Calu3 (cell line): ENCODE results near the gene ST6GALNAC6. TPM values are rescaled to one million over a fixed set of nuclear protein-coding genes. Genes with fewer than 3 reads are reported as not detected.

Experiments
- BruUV-seq: library from RNA; stranded (reverse); fragments of 400-500 nt; replicated peaks from 2 replicates; lab custom pipeline; 2021; lab: Mats Ljungman, UMichigan
- CTCF ChIA-PET: fragments of 300-600 bp; sonication (Branson Sonifier 250); formaldehyde crosslinking; loops from one replicate; lab custom pipeline; 2022; ENCODE audit warnings: antibody characterized with exemption; lab: Charles Lee
- DNase-seq: peaks from one replicate; pipeline ENCODE4 v3.0.0; 2022
- H3K27ac Mint-ChIP-seq: one replicate; pipeline ENCODE4 v1.8.0; 2022; ENCODE audit warnings: mixed read lengths; ENCODE audit not compliant: unreplicated experiment
- H3K27me3 Mint-ChIP-seq: one replicate; pipeline ENCODE4 v1.8.0; 2022; ENCODE audit warnings: mixed read lengths; ENCODE audit not compliant: unreplicated experiment
- H3K36me3 Mint-ChIP-seq: one replicate; pipeline ENCODE4 v1.8.0; 2022; ENCODE audit warnings: mild to moderate bottlenecking, moderate library complexity, mixed read lengths; ENCODE audit not compliant: insufficient read depth, unreplicated experiment
- H3K4me1 Mint-ChIP-seq: one replicate; pipeline ENCODE4 v1.8.0; 2022; ENCODE audit warnings: mild to moderate bottlenecking, low read depth, mixed read lengths; ENCODE audit not compliant: unreplicated experiment
- H3K4me3 Mint-ChIP-seq: one replicate; pipeline ENCODE4 v1.8.0; 2022; ENCODE audit warnings: mild to moderate bottlenecking, low read depth, moderate library complexity, mixed read lengths; ENCODE audit not compliant: unreplicated experiment
- H3K9me3 Mint-ChIP-seq: one replicate; pipeline ENCODE4 v1.8.0; 2022; ENCODE audit warnings: low read depth, mixed read lengths; ENCODE audit not compliant: unreplicated experiment
- CTCF ChIP-seq: fragments of 200-600 bp; IDR thresholded peaks from one replicate; pipeline ENCODE4 v1.8.0; 2022; ENCODE audit warnings: antibody characterized with exemption; ENCODE audit not compliant: unreplicated experiment
- intact Hi-C: fragments of 100-400 bp; cut with micrococcal nuclease; formaldehyde crosslinking; loops from one replicate; pipeline ENCODE4 v1.10.0; 2022; ENCODE audit not compliant: unreplicated experiment
- total RNA-seq: library from RNA; stranded (reverse); gene quantifications from 2 replicates; pipeline ENCODE4 v1.2.3, GENCODE V29; 2022

Gene ST6GALNAC6
- total RNA-seq, 1 experiment from 2014 or later: 9.1 TPM

DNA sequence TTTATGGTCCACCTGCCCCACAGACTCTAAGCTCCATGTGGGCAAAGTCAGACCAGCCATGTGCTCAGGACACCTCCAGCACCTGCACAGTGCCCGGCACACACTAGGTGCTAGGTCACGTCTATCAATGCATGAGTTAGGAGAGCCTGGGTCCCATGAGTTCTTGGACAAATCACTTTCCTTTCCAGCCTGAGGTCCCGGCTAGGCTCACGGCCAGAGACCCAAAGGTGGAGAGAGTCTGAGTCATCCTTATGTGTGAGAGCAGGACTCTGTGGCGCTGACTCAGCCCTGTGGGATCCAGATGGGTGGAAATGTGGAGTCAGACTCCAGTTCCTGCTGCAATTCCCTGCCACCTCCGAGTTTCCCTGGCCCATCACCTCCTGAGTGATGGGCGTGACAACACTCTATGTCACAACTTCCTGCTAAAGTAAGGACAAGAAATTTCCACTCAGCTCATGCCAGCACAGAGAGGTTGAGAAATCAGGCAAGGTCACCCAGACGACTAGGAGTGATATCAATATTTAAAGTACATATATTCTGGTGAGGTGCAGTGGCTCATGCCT lies 19.9 kb upstream of the ST6GALNAC6 start:
- Mint-ChIP-seq H3K27ac (peak overlapping the region; percentile 92), H3K36me3 (peaks cover 14% of the 10 kb centered on the region), H3K27me3 (peaks cover 2% of the 10 kb centered on the region), H3K4me3 (peak overlapping the region; percentile 36), H3K4me1 (peaks cover 13% of the 10 kb centered on the region), H3K9me3 (no peaks in the 10 kb centered on the region)
- CTCF ChIA-PET: interaction anchor here (0.8 to 1.0 kb wide), 2 partner anchors 185 to 199 kb away, joined by 3 to 5 read pairs; partner anchors contain the start of gene TOR2A
- intact Hi-C loops: no loop called here
- TF ChIP-seq CTCF: no peak
- DNase-seq: peak; percentile 81
- no TSS peak for BruUV-seq

DNA sequence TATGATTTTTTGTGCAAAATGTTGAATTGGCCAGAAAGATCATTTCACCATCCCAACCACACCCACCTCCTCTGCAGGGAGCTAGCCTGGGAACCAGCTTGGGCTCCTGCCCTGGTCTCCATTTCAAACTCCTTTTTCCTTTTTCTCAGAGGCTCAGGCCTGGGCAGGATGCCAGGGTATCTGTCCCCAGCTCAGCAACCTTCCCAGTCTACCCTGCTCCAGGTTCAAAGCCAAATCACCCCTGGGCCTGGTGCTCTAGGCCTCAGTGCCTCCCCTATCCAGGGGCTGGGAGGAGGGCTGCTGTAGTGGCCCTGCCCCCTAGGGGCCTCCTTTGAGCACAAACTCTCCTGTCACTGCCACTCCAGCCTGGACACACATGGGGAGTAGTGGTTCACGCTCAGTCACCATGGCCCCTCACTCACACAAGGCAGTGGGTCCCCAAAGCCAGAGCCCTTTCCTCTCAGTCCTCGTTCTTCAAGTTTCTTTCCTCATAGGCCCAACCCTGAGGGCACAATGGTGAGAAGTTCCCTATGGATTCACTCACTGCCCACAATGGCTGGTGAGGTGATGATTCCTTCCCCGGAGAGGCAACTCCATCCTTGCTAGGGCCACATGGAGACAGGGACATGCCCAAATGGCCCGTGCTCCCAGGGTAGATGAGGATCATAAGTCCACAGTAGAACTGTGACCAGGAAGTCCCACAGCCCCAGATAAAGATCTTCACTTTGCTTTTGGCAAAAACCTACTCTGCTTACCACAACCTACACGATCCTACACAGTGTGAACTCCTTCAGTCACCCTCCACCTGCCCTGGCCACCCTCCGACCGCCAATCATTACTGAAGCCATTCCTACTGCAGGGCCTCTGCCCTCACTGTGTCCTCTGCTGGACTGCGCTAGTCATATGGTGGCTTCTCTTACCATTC lies 19.0 kb upstream of the ST6GALNAC6 start:
- intact Hi-C loops: no loop called here
- H3K4me3 Mint-ChIP-seq: peak overlapping the region; percentile 36
- peak overlapping the region; percentile 92 for H3K27ac Mint-ChIP-seq
- H3K4me1 Mint-ChIP-seq: peaks cover 13% of the 10 kb centered on the region
- no peaks in the 10 kb centered on the region for H3K27me3 Mint-ChIP-seq
- DNase-seq: no peak
- TF ChIP-seq CTCF: no peak
- H3K36me3 Mint-ChIP-seq: peaks cover 14% of the 10 kb centered on the region
- no peaks in the 10 kb centered on the region for H3K9me3 Mint-ChIP-seq
- CTCF ChIA-PET: no interaction called here
- no TSS peak for BruUV-seq

DNA sequence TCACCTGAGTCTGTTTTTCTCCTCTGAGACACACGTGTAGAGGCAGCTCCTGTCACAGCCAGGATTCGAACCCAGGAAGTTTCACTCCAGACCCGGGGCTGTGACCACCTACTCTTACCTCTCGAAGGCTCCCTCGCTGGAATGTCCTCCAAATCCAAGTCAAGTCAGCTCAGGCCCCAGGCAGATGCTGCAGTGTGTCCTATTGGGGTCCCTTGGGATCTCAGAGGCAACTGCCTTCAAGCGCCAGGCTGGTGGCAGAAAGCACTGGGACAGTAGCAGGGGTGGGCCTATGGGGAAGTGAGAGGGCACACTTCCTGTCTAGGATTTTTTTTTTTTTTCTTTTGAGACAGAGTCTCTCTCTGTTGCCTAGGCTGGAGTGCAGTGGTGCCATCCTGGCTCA lies 18.2 kb upstream of the ST6GALNAC6 start:
- no peaks in the 10 kb centered on the region for H3K27me3 Mint-ChIP-seq
- CTCF ChIA-PET: interaction anchor here (0.6 to 1.1 kb wide), 2 partner anchors 117 to 132 kb away, joined by 3 to 4 read pairs; partner anchors contain the start of gene CDK9
- TF ChIP-seq CTCF: no peak
- intact Hi-C loops: no loop called here
- peaks cover 14% of the 10 kb centered on the region for H3K36me3 Mint-ChIP-seq
- no peaks in the 10 kb centered on the region for H3K9me3 Mint-ChIP-seq
- no peak for DNase-seq
- peaks cover 13% of the 10 kb centered on the region for H3K4me1 Mint-ChIP-seq
- BruUV-seq: no TSS peak
- peak overlapping the region; percentile 65 for H3K4me3 Mint-ChIP-seq
- H3K27ac Mint-ChIP-seq: no peak overlapping the region

GRCh38 chr9:127916720-127917581 lies 17.5 kb upstream of the ST6GALNAC6 start, which contains the start of gene ST6GALNAC4:
Gene ST6GALNAC4 (minus strand): TSS chr9:127917041. CDS start chr9:127916419, 622 bp downstream.
- no peak for TF ChIP-seq CTCF
- CTCF ChIA-PET: interaction anchor here (0.6 to 1.6 kb wide), 5 partner anchors 89 to 1902 kb away, joined by 3 to 10 read pairs (median 3); partner anchors contain the start of genes CDK9 and TOR2A
- no peak within 1 kb of the TSS for H3K27ac Mint-ChIP-seq
- intact Hi-C loops: no loop called here
- peak; percentile 91 for DNase-seq
- H3K9me3 Mint-ChIP-seq: no peaks in the 10 kb centered on the region
- no TSS peak for BruUV-seq
- no peaks in the 10 kb centered on the region for H3K27me3 Mint-ChIP-seq
- H3K36me3 Mint-ChIP-seq: peaks cover 13% of the 10 kb centered on the region
- H3K4me3 Mint-ChIP-seq: peak within 1 kb of the TSS; percentile 65
- peaks cover 13% of the 10 kb centered on the region for H3K4me1 Mint-ChIP-seq
